WERI-Rb-1 (cell line): ENCODE data around the gene DUSP12.
A peak's percentile ranks its signal among the peaks of the same experiment; 100 is the strongest.

Source experiments
- DNase-seq: peaks from one replicate; pipeline ENCODE4 v3.0.0-alpha.2; 2020
- H3K27ac ChIP-seq: fragments of 250-450 bp; sonication (Bioruptor Pico); 2 replicates; pipeline ENCODE4 v1.5.1; 2020; ENCODE audit warnings: mild to moderate bottlenecking, moderate library complexity
- H3K27me3 ChIP-seq: fragments of 250-450 bp; sonication (Bioruptor Pico); 2 replicates; pipeline ENCODE4 v1.5.1; 2021; ENCODE audit warnings: mild to moderate bottlenecking, low read depth, moderate library complexity; ENCODE audit not compliant: insufficient read depth, severe bottlenecking
- H3K36me3 ChIP-seq: fragments of 250-450 bp; sonication (Bioruptor Pico); 2 replicates; pipeline ENCODE4 v1.5.1; 2020; ENCODE audit warnings: mild to moderate bottlenecking, moderate library complexity
- H3K4me3 ChIP-seq: 2 replicates; pipeline ENCODE4 v1.5.1; 2011; ENCODE audit warnings: low read depth, mild to moderate bottlenecking, control low read depth, low read length
- H3K9me3 ChIP-seq: fragments of 250-450 bp; sonication (Bioruptor Pico); 2 replicates; pipeline ENCODE4 v1.5.1; 2021; ENCODE audit warnings: mild to moderate bottlenecking, moderate library complexity; ENCODE audit not compliant: severe bottlenecking
- TF ChIP-seq, protein P1 (sequence below): IDR thresholded peaks from 2 replicates; pipeline ENCODE4 v1.5.1; 2011; ENCODE audit warnings: low read depth, mild to moderate bottlenecking, control low read depth, inconsistent platforms, low read length

DUSP12 gene

DNA sequence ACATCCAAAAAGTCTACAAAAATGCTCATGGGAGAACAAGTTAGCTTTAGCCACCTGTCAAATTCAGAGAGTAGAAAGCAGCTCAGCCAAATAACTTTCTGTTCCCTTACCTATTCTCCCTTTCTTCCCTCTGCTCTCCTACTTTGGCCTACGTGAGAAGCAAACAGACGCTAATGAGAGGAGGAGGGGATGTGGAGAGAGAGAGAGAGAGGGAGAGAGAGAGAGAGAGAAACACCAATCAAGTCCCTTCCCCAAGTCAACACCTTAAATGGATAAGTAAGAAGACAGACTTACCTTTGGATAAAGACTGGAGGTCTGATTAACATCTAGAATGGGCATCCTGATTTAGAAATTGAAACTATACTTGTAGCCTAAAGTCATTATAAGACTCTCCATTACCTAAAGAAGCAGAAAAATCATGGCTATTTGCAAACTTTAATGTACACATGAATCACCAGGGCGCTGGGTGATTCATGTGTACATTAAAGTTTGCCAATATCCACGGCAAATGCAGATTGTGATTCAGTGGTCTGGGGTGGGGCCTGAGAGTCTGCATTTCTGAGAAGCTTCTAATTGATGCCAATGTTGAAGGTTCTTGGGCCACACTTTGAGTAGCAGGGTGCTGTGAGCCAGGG lies 13.1 kb upstream of the DUSP12 start:
- DNase-seq = no peak
- Histone ChIP-seq H3K27ac (no peak overlapping the region), H3K4me3 (no peak overlapping the region), H3K9me3 (no peaks in the 10 kb centered on the region), H3K36me3 (no peaks in the 10 kb centered on the region), H3K27me3 (peaks cover 100% of the 10 kb centered on the region)
- TF ChIP-seq, protein P1, sequence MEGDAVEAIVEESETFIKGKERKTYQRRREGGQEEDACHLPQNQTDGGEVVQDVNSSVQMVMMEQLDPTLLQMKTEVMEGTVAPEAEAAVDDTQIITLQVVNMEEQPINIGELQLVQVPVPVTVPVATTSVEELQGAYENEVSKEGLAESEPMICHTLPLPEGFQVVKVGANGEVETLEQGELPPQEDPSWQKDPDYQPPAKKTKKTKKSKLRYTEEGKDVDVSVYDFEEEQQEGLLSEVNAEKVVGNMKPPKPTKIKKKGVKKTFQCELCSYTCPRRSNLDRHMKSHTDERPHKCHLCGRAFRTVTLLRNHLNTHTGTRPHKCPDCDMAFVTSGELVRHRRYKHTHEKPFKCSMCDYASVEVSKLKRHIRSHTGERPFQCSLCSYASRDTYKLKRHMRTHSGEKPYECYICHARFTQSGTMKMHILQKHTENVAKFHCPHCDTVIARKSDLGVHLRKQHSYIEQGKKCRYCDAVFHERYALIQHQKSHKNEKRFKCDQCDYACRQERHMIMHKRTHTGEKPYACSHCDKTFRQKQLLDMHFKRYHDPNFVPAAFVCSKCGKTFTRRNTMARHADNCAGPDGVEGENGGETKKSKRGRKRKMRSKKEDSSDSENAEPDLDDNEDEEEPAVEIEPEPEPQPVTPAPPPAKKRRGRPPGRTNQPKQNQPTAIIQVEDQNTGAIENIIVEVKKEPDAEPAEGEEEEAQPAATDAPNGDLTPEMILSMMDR = no peak

DNA sequence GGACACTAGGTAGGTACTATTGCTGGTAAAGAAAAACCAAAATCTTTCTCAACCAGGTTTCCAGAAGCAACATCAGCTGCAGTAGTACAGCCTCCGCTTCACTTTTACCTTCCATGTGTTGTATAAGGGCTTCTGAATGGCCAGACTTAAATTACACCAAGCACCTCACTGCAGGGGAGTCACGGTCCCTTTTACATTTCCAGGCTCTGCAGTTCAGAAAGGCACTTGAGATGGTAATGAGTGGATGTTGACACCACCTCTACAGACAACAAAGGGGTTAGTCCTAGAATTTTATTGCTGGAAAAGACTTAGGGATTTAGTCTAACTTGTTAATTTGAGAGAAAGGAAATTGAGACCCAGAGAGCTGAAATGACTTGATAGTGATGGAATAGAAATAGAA lies 12.0 kb upstream of the DUSP12 start:
- DNase-seq = no peak
- Histone ChIP-seq H3K4me3 (no peak overlapping the region), H3K36me3 (no peaks in the 10 kb centered on the region), H3K27ac (no peak overlapping the region), H3K27me3 (peaks cover 100% of the 10 kb centered on the region), H3K9me3 (no peaks in the 10 kb centered on the region)
- TF ChIP-seq, protein P1 = no peak

DNA sequence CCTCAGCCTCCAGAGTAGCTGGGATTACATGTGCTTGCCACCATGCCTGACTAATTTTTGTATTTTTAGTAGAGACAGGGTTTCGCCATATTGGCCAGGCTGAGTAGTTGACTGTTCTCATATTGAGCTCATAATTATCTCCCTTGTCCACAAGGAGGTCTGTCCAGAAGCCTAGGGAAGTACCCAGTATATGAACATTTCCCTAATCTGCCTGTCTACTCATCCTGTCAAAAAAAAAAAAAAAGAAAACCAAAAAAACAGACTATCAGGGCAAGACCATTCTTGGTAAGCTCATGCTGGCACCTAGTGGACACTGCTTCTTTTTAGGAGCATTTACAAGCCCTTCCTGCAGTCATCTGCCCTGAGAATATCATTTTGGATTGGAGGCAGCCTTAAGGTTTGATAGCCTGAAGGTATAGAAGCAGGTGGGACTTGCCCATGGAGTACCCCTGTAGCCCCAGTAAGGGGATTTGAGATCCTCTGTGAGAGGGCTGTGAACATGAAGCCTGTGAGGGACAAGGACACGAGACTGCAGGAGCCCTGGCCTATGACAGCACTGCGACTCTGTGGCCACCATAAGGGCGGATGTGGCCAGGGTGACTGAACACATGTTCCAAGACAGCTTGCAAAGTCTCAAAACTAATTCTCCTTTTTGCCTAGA lies 10.8 kb upstream of the DUSP12 start:
- no peak for DNase-seq
- no peaks in the 10 kb centered on the region for H3K9me3 ChIP-seq
- H3K27me3 ChIP-seq = peaks cover 100% of the 10 kb centered on the region
- TF ChIP-seq, protein P1 = peak; percentile 37; the same call in 1 of the 2 replicates
- no peak overlapping the region for H3K4me3 ChIP-seq
- H3K27ac ChIP-seq = no peak overlapping the region
- no peaks in the 10 kb centered on the region for H3K36me3 ChIP-seq

DNA sequence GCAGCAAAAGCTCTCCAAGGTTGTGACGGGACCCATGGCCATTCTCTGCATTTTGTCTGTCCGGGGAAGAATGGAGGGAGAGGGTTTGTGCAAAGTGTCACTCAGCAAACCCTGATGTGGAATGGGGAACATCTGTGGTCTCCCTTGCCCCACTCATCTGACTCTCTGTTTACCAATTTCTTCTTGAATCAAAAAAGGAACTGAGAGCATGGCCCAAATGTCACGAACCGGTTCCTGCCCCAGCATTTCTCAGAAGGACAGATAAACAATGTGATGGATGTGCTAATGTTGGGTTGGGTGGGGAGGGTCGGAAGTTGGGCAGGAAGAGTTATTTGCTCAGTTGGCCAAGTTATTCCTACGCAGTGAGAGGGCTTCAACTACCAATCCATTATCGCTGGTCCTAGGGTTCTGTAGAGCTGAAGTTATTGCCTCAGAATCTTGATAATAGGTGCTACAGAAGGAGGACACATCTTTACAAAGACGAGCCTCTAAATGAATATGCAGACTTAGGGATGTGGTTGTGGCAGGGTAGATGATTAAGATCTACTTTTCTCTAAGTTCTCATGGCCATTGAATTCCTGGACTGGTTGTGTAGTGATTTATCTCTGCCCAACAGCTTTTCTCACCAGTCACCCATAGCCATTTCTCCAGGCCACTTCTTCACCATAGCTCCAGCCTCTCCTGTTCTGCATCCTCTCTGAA lies 9.6 kb upstream of the DUSP12 start:
- no peak for DNase-seq
- no peak overlapping the region for H3K27ac ChIP-seq
- TF ChIP-seq, protein P1 = no peak
- peaks cover 99% of the 10 kb centered on the region for H3K27me3 ChIP-seq
- H3K4me3 ChIP-seq = no peak overlapping the region
- no peaks in the 10 kb centered on the region for H3K36me3 ChIP-seq
- no peaks in the 10 kb centered on the region for H3K9me3 ChIP-seq

DNA sequence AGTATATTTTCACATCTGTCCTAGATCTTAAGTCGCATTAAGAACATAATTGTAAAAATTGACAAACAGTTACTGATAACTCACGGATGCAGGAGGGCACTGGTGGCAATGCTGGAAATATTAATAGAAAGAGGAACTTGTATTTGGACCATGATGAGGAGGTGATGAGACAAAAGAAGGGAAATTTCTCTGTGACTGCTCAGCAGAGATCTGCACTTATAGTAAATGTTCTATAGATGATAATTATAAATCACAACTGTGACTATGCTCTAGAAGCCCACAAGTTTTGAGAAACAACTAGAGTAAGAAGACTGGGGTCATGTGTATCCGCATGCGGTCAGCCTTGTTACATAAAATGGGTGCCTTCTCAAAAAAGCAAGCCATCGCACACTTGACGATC lies 8.7 kb upstream of the DUSP12 start:
- Histone ChIP-seq H3K27ac (no peak overlapping the region), H3K9me3 (no peaks in the 10 kb centered on the region), H3K27me3 (peaks cover 99% of the 10 kb centered on the region), H3K36me3 (no peaks in the 10 kb centered on the region), H3K4me3 (no peak overlapping the region)
- no peak for DNase-seq
- TF ChIP-seq, protein P1 = no peak
